Mesenchymal stem cell (in vitro differentiated cells and primary cell): Measurements from ENCODE around the gene KHDRBS1.

Source experiments
- DNase-seq: peaks from one replicate; pipeline ENCODE4 v3.0.0-alpha.2; 2013
- H2AFZ ChIP-seq: one replicate; pipeline ENCODE4 v1.6.1; 2013; ENCODE audit warnings: low read depth, mild to moderate bottlenecking, control low read depth, inconsistent platforms, low read length, moderate library complexity
- H2AK5ac ChIP-seq: 2 replicates; pipeline ENCODE4 v1.6.1; 2013; ENCODE audit warnings: low read length, moderate library complexity, mild to moderate bottlenecking, inconsistent platforms; ENCODE audit not compliant: severe bottlenecking
- H2BK120ac ChIP-seq: one replicate; pipeline ENCODE4 v1.6.1; 2013; ENCODE audit warnings: low read depth, mild to moderate bottlenecking, inconsistent platforms, low read length, moderate library complexity
- H2BK12ac ChIP-seq, 2 experiments: one replicate each; pipeline ENCODE4 v1.6.1; 2013; ENCODE audit warnings: inconsistent platforms in 2 of 2, low read length in 2 of 2, mild to moderate bottlenecking in 2 of 2, moderate library complexity in 2 of 2, control low read depth in 1 of 2
- H2BK15ac ChIP-seq: one replicate; pipeline ENCODE4 v1.6.1; 2013; ENCODE audit warnings: mild to moderate bottlenecking, low read depth, inconsistent platforms; ENCODE audit not compliant: poor library complexity, severe bottlenecking
- H2BK5ac ChIP-seq: 2 replicates; pipeline ENCODE4 v1.6.1; 2013; ENCODE audit warnings: low read depth, mild to moderate bottlenecking, low read length, control low read depth, inconsistent platforms; ENCODE audit not compliant: poor library complexity, severe bottlenecking
- H3K14ac ChIP-seq, 2 experiments: one replicate each; pipeline ENCODE4 v1.6.1; 2013; ENCODE audit warnings: inconsistent platforms in 2 of 2, low read length in 2 of 2, control low read depth in 1 of 2, mild to moderate bottlenecking in 1 of 2, moderate library complexity in 1 of 2
- H3K18ac ChIP-seq, 2 experiments: one replicate each; pipeline ENCODE4 v1.6.1; 2013; ENCODE audit warnings: inconsistent platforms in 2 of 2, low read length in 2 of 2, control low read depth in 1 of 2, low read depth in 1 of 2, mild to moderate bottlenecking in 1 of 2
- H3K23ac ChIP-seq, 2 experiments: one replicate each; pipeline ENCODE4 v1.6.1; 2013; ENCODE audit warnings: inconsistent platforms in 2 of 2, low read length in 2 of 2, mild to moderate bottlenecking in 2 of 2, moderate library complexity in 2 of 2, control low read depth in 1 of 2
- H3K27ac ChIP-seq: 2 replicates; pipeline ENCODE4 v1.5.1; 2013; ENCODE audit warnings: mild to moderate bottlenecking, moderate library complexity, low read length, control low read depth, inconsistent platforms; ENCODE audit not compliant: poor library complexity, severe bottlenecking
- H3K27me3 ChIP-seq, 2 experiments: 2 replicates each; pipeline versions ENCODE4 v1.6.1 to v1.7.0; 2013; ENCODE audit warnings: low read length in 2 of 2, mild to moderate bottlenecking in 2 of 2, moderate library complexity in 2 of 2, control low read depth in 1 of 2, inconsistent platforms in 1 of 2; ENCODE audit not compliant: control insufficient read depth in 1 of 2, insufficient read depth in 1 of 2
- H3K36me3 ChIP-seq, 2 experiments: 2 replicates each; pipeline versions ENCODE4 v1.6.1 to v1.7.0; 2013; ENCODE audit warnings: low read length in 2 of 2, control low read depth in 1 of 2, inconsistent platforms in 1 of 2, low read depth in 1 of 2, mild to moderate bottlenecking in 1 of 2; ENCODE audit not compliant: insufficient read depth in 2 of 2, control insufficient read depth in 1 of 2
- H3K4ac ChIP-seq, 2 experiments: one replicate each; pipeline ENCODE4 v1.6.1; 2013; ENCODE audit warnings: inconsistent platforms in 2 of 2, low read length in 2 of 2, mild to moderate bottlenecking in 2 of 2, moderate library complexity in 2 of 2, control low read depth in 1 of 2, low read depth in 1 of 2
- H3K4me1 ChIP-seq: 2 replicates; pipeline ENCODE4 v1.6.1; 2013; ENCODE audit warnings: low read depth, low read length, control low read depth; ENCODE audit not compliant: control insufficient read depth, insufficient read depth
- H3K4me2 ChIP-seq: 2 replicates; pipeline ENCODE4 v1.6.1; 2013; ENCODE audit warnings: low read length, mild to moderate bottlenecking, inconsistent platforms; ENCODE audit not compliant: poor library complexity, severe bottlenecking
- H3K4me3 ChIP-seq, 2 experiments: 2 replicates each; pipeline versions ENCODE4 v1.5.1 to v1.7.0; 2013; ENCODE audit warnings: low read length in 2 of 2, mild to moderate bottlenecking in 2 of 2, control low read depth in 1 of 2, low read depth in 1 of 2; ENCODE audit not compliant: insufficient read depth in 1 of 2
- H3K79me1 ChIP-seq: replicated peaks from 2 replicates; pipeline ENCODE4 v1.6.1; 2013; ENCODE audit warnings: mild to moderate bottlenecking, control low read depth, low read length, inconsistent platforms; ENCODE audit not compliant: poor library complexity, severe bottlenecking
- H3K9ac ChIP-seq: 2 replicates; pipeline ENCODE4 v1.7.0; 2013; ENCODE audit warnings: mild to moderate bottlenecking, low read length, moderate library complexity
- H3K9me3 ChIP-seq: 2 replicates; pipeline ENCODE4 v1.7.0; 2013; ENCODE audit warnings: mild to moderate bottlenecking, low read length; ENCODE audit not compliant: control insufficient read depth
- H4K8ac ChIP-seq: one replicate; pipeline ENCODE4 v1.6.1; 2013; ENCODE audit warnings: inconsistent platforms, mild to moderate bottlenecking, low read length, moderate library complexity
- H4K91ac ChIP-seq: one replicate; pipeline ENCODE4 v1.6.1; 2013; ENCODE audit warnings: mild to moderate bottlenecking, low read length, inconsistent platforms
- WGBS: methylation state at CpG from one replicate; pipeline ENCODE4 v1.1.7; 2013; ENCODE audit warnings: mixed read lengths; 5-methylcytosine and 5-hydroxymethylcytosine counted together

KHDRBS1 gene

DNA sequence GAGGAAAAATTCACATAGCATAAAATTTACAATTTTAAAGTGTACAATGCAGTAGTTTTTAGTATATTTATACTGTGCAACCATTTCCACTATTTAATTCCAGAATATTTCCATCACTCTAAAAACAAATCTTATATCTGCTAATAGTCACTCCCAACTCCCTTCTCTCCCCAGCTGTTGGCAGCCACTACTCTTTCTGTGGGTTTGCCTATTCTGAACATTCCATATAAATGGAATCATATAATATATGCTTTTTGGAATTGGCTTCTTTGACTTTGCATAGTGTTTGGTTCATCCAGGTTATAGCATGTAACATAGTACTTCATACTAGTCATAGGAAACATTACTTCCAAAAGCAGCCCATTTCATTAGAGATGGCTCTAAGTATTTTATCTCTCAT, 34.0 kb downstream of the KHDRBS1 start:
- H2AK5ac ChIP-seq, result no peak overlapping the region
- no peak overlapping the region for H2AFZ ChIP-seq
- no peak for DNase-seq
- no peak overlapping the region for H2BK120ac ChIP-seq
- no peak overlapping the region for H3K23ac ChIP-seq
- no peak overlapping the region for H3K27ac ChIP-seq
- H3K27me3 ChIP-seq, result no peaks in the 10 kb centered on the region
- H3K4me3 ChIP-seq, result no peak overlapping the region
- H4K8ac ChIP-seq, result no peak overlapping the region
- H3K18ac ChIP-seq, result no peak overlapping the region
- no peak overlapping the region for H3K4me2 ChIP-seq
- no peak overlapping the region for H4K91ac ChIP-seq
- peaks cover 16% of the 10 kb centered on the region for H3K79me1 ChIP-seq
- no peak overlapping the region for H2BK5ac ChIP-seq
- H3K14ac ChIP-seq, result no peak overlapping the region
- no peaks in the 10 kb centered on the region for H3K4me1 ChIP-seq
- no peak overlapping the region for H3K4ac ChIP-seq
- peaks cover 43 to 52% of the 10 kb centered on the region in 2 experiments for H3K36me3 ChIP-seq
- no peaks in the 10 kb centered on the region for H3K9me3 ChIP-seq
- H2BK12ac ChIP-seq, result no peak overlapping the region
- no peak overlapping the region for H2BK15ac ChIP-seq
- H3K9ac ChIP-seq, result no peak overlapping the region

DNA sequence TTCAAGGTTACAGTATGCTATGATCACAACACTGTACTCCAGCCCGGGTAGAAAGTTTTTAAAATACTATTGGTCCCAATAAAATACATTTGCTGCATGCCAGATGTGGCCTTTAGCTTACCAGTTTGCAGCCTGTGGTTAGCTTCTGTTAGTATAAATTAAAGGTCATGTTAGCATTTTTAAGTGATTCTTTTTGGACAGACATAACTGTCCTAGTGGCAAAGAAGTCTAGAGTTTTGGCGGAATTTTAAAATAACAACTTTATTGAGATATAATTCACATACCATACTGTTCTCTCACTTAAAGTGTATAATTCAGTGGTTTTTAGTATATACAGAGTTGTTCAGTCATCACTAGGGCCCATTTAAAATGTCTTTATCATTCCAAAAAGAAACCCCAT, 34.8 kb downstream of the KHDRBS1 start:
- no peak for DNase-seq
- H3K4me2 ChIP-seq, result no peak overlapping the region
- no peak overlapping the region for H3K9ac ChIP-seq
- H2AK5ac ChIP-seq, result no peak overlapping the region
- H3K79me1 ChIP-seq, result peaks cover 18% of the 10 kb centered on the region
- H3K9me3 ChIP-seq, result no peaks in the 10 kb centered on the region
- no peak overlapping the region for H3K27ac ChIP-seq
- H3K23ac ChIP-seq, result no peak overlapping the region
- no peak overlapping the region for H4K91ac ChIP-seq
- no peak overlapping the region for H3K4me3 ChIP-seq
- no peak overlapping the region for H3K4ac ChIP-seq
- H2BK15ac ChIP-seq, result no peak overlapping the region
- H3K14ac ChIP-seq, result no peak overlapping the region
- no peaks in the 10 kb centered on the region for H3K27me3 ChIP-seq
- H2BK120ac ChIP-seq, result no peak overlapping the region
- H3K18ac ChIP-seq, result no peak overlapping the region
- no peak overlapping the region for H4K8ac ChIP-seq
- peaks cover 48 to 58% of the 10 kb centered on the region in 2 experiments for H3K36me3 ChIP-seq
- no peaks in the 10 kb centered on the region for H3K4me1 ChIP-seq
- no CpG with 5 or more reads among the region's 2 CpGs for WGBS
- no peak overlapping the region for H2BK5ac ChIP-seq
- H2AFZ ChIP-seq, result no peak overlapping the region
- H2BK12ac ChIP-seq, result no peak overlapping the region

DNA sequence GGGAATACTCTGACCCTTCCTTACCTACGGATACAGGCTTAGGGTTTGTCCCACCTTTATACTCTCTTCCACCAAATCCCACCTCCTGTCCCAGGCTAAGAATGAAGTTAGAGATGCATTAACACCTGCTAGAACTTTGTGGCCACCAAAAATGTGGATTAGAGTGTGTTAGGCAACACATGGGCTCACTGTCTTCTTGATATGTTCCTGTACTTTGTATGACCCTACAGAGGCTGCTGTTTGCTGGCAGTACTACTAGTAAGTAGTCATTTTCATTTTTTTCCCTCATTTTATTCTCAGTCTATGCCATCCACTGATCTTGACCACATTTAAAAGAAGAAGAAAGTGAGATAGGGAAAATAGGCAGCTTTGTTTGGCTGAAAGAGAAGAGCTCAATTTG, 38.0 kb downstream of the KHDRBS1 start:
- H3K27me3 ChIP-seq, result no peaks in the 10 kb centered on the region
- H2BK12ac ChIP-seq, result no peak overlapping the region
- H2AFZ ChIP-seq, result no peak overlapping the region
- no peak overlapping the region for H3K4ac ChIP-seq
- no peak overlapping the region for H3K4me2 ChIP-seq
- H2BK120ac ChIP-seq, result no peak overlapping the region
- no peak overlapping the region for H4K8ac ChIP-seq
- no peaks in the 10 kb centered on the region for H3K9me3 ChIP-seq
- H3K4me1 ChIP-seq, result no peaks in the 10 kb centered on the region
- H3K23ac ChIP-seq, result no peak overlapping the region
- no peak overlapping the region for H4K91ac ChIP-seq
- H3K27ac ChIP-seq, result no peak overlapping the region
- DNase-seq, result no peak
- H3K4me3 ChIP-seq, result no peak overlapping the region
- peaks cover 27% of the 10 kb centered on the region for H3K79me1 ChIP-seq
- H3K9ac ChIP-seq, result no peak overlapping the region
- H3K18ac ChIP-seq, result no peak overlapping the region
- no peak overlapping the region for H2BK15ac ChIP-seq
- peaks cover 62 to 84% of the 10 kb centered on the region in 2 experiments for H3K36me3 ChIP-seq
- 100% methylated on average over 1 of the region's 1 CpG for WGBS
- no peak overlapping the region for H3K14ac ChIP-seq
- no peak overlapping the region for H2BK5ac ChIP-seq
- H2AK5ac ChIP-seq, result no peak overlapping the region

DNA sequence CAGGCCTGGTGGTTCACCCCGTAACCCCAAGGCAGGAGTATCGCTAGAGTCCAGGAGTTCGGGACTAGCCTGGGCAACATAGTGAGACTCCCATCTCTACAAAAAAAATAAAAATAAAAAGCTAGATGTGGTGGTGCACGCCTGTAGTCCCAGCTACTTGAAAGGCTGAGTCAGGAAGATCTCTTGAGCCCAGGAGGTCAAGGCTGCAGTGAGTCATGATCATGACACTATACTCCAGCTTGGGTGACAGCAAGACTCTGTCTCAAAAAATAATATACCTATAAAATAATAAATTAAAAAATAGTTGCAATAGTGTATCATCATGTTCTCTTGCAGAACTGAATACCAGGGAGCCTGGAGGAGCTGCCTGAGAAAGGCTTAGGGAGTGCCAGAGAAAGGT, 39.2 kb downstream of the KHDRBS1 start:
- Histone ChIP-seq H3K4me2 (no peak overlapping the region), H3K23ac (no peak overlapping the region), H3K27me3 (no peaks in the 10 kb centered on the region), H2AK5ac (no peak overlapping the region), H3K9ac (no peak overlapping the region), H3K4me1 (no peaks in the 10 kb centered on the region), H2AFZ (no peak overlapping the region), H3K9me3 (no peaks in the 10 kb centered on the region), H4K91ac (no peak overlapping the region), H3K4me3 (no peak overlapping the region), H2BK12ac (no peak overlapping the region), H4K8ac (no peak overlapping the region), H3K27ac (no peak overlapping the region), H3K14ac (no peak overlapping the region), H3K36me3 (peaks cover 62 to 79% of the 10 kb centered on the region in 2 experiments), H3K4ac (no peak overlapping the region), H2BK5ac (no peak overlapping the region), H3K79me1 (peaks cover 31% of the 10 kb centered on the region), H2BK120ac (no peak overlapping the region), H2BK15ac (no peak overlapping the region), H3K18ac (no peak overlapping the region)
- DNase-seq, result peak; percentile 61
- 94% methylated on average over 3 of the region's 4 CpGs for WGBS
